K562 (cell line): ENCODE measurements around the gene PAAF1. TPM values are rescaled to one million over a fixed set of nuclear protein-coding genes. Genes with fewer than 3 reads are reported as not detected.

ENCODE experiments used
- CEBPZ ChIP-seq: fragments of 150-350 bp; IDR thresholded peaks from 2 replicates; pipeline ENCODE4 v1.6.1; 2014; ENCODE audit warnings: low read depth, mild to moderate bottlenecking, low read length, borderline replicate concordance
- CUX1 ChIP-seq: fragments of 200-800 bp; sonication (Bioruptor generic); IDR thresholded peaks from 2 replicates; pipeline ENCODE4 v1.6.1; 2016; ENCODE audit warnings: missing genetic modification characterization, missing compliant biosample characterization
- GTF2F1 ChIP-seq: IDR thresholded peaks from 2 replicates; pipeline ENCODE4 v1.6.1; 2011; ENCODE audit warnings: low read depth, low read length, improper control_type of control experiment
- LEF1 ChIP-seq: fragments of 450-650 bp; IDR thresholded peaks from 2 replicates; pipeline ENCODE4 v1.6.1; 2016; ENCODE audit warnings: mild to moderate bottlenecking
- PHB ChIP-seq: fragments of 250-450 bp; sonication (Bioruptor Pico); IDR thresholded peaks from 2 replicates; pipeline ENCODE4 v1.5.0; 2021
- PREB ChIP-seq: sonication (generic); formaldehyde crosslinking; IDR thresholded peaks from 2 replicates; pipeline ENCODE4 v1.8.1; 2023; ENCODE audit warnings: mild to moderate bottlenecking, missing genetic modification reagents
- PURB ChIP-seq: sonication (generic); formaldehyde crosslinking; IDR thresholded peaks from 2 replicates; pipeline ENCODE4 v1.9.0; 2021; ENCODE audit warnings: low read depth, mild to moderate bottlenecking, missing genetic modification reagents
- RBM39 ChIP-seq: fragments of 200-400 bp; formaldehyde crosslinking; optimal IDR thresholded peaks from 2 replicates; pipeline ENCODE3; 2018; ENCODE audit warnings: low read depth, low read length
- SMARCA5 ChIP-seq: fragments of 450-650 bp; IDR thresholded peaks from 2 replicates; pipeline ENCODE4 v1.6.1; 2016
- TAF9B ChIP-seq: fragments of 450-650 bp; IDR thresholded peaks from 2 replicates; pipeline ENCODE4 v1.6.1; 2018; ENCODE audit warnings: mild to moderate bottlenecking; ENCODE audit not compliant: partially characterized antibody
- TBP ChIP-seq: optimal IDR thresholded peaks from 2 replicates; pipeline ENCODE3; 2011; ENCODE audit warnings: low read depth, low read length, improper control_type of control experiment
- polyA plus RNA-seq, 8 experiments: library from polyadenylated mRNA; depleted of rRNA in 4 of 8; stranded (reverse) in 5 of 8; unstranded in 3 of 8; fragments of >200 nt; fragmentation: Nextera tagmentation in 2 of 8; fragmentation: Illumina TruSeq in 1 of 8; extraction: Ambion mirVana in 2 of 8; extraction: Trizol in 1 of 8; gene quantifications; 2 replicates each; pipeline versions ENCODE4 v1.2.1 to v1.2.3, GENCODE V29; 2011 to 2014; ENCODE audit warnings: inconsistent platforms in 1 of 8, missing spikeins in 1 of 8
- total RNA-seq, 7 experiments: library from RNA; depleted of rRNA in 6 of 7; stranded (reverse); fragments of >200 nt in 6 of 7; fragmentation: Illumina TruSeq in 2 of 7; extraction: Trizol in 2 of 7; gene quantifications; 2 replicates each; pipeline versions ENCODE4 v1.2.1 to v1.2.3, GENCODE V29; 2011 to 2021; ENCODE audit warnings: low replicate concordance in 1 of 7
- TF ChIP-seq, protein P1 (sequence below): fragments of 450-650 bp; IDR thresholded peaks from 2 replicates; pipeline ENCODE4 v1.6.1; 2018; ENCODE audit not compliant: partially characterized antibody
- TF ChIP-seq, protein P2 (sequence below): fragments of 250-450 bp; sonication (Bioruptor Pico); IDR thresholded peaks from 2 replicates; pipeline ENCODE4 v1.8.0; 2021; ENCODE audit warnings: moderate library complexity, mild to moderate bottlenecking, inconsistent platforms

PAAF1 gene
- total and polyA plus RNA-seq, 9 of the 15 experiments (the other 6 are each of a cell fraction or from before 2014, with no cell fraction given): 13.5 to 78.6 (median 23.3) TPM

- TF ChIP-seq, protein P1, sequence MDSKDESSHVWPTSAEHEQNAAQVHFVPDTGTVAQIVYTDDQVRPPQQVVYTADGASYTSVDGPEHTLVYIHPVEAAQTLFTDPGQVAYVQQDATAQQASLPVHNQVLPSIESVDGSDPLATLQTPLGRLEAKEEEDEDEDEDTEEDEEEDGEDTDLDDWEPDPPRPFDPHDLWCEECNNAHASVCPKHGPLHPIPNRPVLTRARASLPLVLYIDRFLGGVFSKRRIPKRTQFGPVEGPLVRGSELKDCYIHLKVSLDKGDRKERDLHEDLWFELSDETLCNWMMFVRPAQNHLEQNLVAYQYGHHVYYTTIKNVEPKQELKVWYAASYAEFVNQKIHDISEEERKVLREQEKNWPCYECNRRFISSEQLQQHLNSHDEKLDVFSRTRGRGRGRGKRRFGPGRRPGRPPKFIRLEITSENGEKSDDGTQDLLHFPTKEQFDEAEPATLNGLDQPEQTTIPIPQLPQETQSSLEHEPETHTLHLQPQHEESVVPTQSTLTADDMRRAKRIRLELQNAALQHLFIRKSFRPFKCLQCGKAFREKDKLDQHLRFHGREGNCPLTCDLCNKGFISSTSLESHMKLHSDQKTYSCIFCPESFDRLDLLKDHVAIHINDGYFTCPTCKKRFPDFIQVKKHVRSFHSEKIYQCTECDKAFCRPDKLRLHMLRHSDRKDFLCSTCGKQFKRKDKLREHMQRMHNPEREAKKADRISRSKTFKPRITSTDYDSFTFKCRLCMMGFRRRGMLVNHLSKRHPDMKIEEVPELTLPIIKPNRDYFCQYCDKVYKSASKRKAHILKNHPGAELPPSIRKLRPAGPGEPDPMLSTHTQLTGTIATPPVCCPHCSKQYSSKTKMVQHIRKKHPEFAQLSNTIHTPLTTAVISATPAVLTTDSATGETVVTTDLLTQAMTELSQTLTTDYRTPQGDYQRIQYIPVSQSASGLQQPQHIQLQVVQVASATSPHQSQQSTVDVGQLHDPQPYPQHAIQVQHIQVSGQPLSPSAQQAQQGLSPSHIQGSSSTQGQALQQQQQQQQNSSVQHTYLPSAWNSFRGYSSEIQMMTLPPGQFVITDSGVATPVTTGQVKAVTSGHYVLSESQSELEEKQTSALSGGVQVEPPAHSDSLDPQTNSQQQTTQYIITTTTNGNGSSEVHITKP: no peak
- TF ChIP-seq RBM39: no peak
- TF ChIP-seq TAF9B: peak; percentile 86
- TF ChIP-seq PHB (CRISPR knock-in tag): no peak
- TF ChIP-seq PREB (CRISPR knock-in tag): no peak
- TF ChIP-seq LEF1: no peak
- no peak for TF ChIP-seq PURB
- TF ChIP-seq, protein P2, sequence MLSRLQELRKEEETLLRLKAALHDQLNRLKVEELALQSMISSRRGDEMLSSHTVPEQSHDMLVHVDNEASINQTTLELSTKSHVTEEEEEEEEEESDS (CRISPR knock-in tag): no peak
- TF ChIP-seq TBP: peak; percentile 84
- peak; percentile 53; the same call in 1 of the 2 replicates for TF ChIP-seq CEBPZ
- no peak for TF ChIP-seq SMARCA5
- no peak for TF ChIP-seq GTF2F1
- no peak for TF ChIP-seq CUX1 (CRISPR knock-in tag)
Observed at GRCh38 chr11:73876424-73877310, at the start of gene PAAF1, which contains the start of gene COA4 (continued).
